Liver (tissue), 3 donors: Measurements from ENCODE around the gene CFAP251.

Experiments used
- EGR1 ChIP-seq, 2 donors: IDR thresholded peaks; 2 replicates each; pipeline ENCODE4 v1.6.1; 2016 to 2018; ENCODE audit warnings: antibody characterized with exemption in 2 of 2, low read depth in 2 of 2
- GABPA ChIP-seq, 2 donors: IDR thresholded peaks in 1 of 2; conservative IDR thresholded peaks in 1 of 2; 2 replicates each; pipeline ENCODE4 v1.6.1; 2016; ENCODE audit warnings: antibody characterized with exemption in 2 of 2, mild to moderate bottlenecking in 1 of 2, moderate library complexity in 1 of 2
- TF ChIP-seq, protein P1 (sequence below): IDR thresholded peaks from 2 replicates; pipeline ENCODE4 v1.6.1; 2016; ENCODE audit warnings: antibody characterized with exemption, mild to moderate bottlenecking
- TF ChIP-seq, protein P2 (sequence below): IDR thresholded peaks from 2 replicates; pipeline ENCODE4 v1.6.1; 2016; ENCODE audit warnings: antibody characterized with exemption
- TF ChIP-seq, protein P3 (sequence below): fragments of 150-350 bp; IDR thresholded peaks from 2 replicates; pipeline ENCODE4 v1.5.1; 2017; ENCODE audit warnings: improper control_type of control experiment, low read depth, low read length; ENCODE audit not compliant: missing input control
- donor health status: healthy.
- donor health status: healthy.

DNA sequence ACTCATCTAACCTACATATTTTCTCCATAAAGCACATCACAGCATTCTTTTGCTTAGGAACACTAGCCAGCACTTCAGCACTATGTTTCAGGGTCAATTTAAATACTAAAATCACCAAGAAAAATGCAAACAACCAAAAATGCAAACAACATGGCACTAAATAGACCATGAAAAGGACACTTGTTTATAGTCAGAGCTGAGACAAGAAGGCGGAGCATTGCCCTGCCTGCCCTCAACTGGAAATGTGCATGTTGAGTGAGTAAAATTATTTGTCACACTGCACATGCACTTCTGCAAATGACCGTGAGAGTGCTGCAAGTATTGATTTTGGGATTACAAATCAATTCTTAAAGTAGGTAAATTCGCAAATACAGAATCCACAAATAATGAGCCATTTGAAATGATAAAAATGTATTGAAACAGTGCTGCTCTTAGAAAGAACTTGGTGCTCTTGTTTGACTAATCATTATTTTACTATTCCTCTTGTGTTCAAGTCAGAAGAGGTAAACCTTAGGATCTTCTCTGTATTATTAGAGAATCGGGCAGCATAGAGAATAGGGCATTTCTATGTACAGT lies 34.8 kb downstream of the CFAP251 start:
- TF ChIP-seq, protein P1, sequence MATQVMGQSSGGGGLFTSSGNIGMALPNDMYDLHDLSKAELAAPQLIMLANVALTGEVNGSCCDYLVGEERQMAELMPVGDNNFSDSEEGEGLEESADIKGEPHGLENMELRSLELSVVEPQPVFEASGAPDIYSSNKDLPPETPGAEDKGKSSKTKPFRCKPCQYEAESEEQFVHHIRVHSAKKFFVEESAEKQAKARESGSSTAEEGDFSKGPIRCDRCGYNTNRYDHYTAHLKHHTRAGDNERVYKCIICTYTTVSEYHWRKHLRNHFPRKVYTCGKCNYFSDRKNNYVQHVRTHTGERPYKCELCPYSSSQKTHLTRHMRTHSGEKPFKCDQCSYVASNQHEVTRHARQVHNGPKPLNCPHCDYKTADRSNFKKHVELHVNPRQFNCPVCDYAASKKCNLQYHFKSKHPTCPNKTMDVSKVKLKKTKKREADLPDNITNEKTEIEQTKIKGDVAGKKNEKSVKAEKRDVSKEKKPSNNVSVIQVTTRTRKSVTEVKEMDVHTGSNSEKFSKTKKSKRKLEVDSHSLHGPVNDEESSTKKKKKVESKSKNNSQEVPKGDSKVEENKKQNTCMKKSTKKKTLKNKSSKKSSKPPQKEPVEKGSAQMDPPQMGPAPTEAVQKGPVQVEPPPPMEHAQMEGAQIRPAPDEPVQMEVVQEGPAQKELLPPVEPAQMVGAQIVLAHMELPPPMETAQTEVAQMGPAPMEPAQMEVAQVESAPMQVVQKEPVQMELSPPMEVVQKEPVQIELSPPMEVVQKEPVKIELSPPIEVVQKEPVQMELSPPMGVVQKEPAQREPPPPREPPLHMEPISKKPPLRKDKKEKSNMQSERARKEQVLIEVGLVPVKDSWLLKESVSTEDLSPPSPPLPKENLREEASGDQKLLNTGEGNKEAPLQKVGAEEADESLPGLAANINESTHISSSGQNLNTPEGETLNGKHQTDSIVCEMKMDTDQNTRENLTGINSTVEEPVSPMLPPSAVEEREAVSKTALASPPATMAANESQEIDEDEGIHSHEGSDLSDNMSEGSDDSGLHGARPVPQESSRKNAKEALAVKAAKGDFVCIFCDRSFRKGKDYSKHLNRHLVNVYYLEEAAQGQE = no peak
- TF ChIP-seq GABPA (IDR thresholded peaks at IDR 0.05 in 1 of 2, conservative IDR thresholded peaks at IDR 0.05 in 1 of 2) (no peak), EGR1 (IDR thresholded peaks at IDR 0.05; ENCODE audit: low read depth in 2 of 2) (no peak)
- TF ChIP-seq, protein P2, sequence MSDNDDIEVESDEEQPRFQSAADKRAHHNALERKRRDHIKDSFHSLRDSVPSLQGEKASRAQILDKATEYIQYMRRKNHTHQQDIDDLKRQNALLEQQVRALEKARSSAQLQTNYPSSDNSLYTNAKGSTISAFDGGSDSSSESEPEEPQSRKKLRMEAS = no peak
- TF ChIP-seq, protein P3, sequence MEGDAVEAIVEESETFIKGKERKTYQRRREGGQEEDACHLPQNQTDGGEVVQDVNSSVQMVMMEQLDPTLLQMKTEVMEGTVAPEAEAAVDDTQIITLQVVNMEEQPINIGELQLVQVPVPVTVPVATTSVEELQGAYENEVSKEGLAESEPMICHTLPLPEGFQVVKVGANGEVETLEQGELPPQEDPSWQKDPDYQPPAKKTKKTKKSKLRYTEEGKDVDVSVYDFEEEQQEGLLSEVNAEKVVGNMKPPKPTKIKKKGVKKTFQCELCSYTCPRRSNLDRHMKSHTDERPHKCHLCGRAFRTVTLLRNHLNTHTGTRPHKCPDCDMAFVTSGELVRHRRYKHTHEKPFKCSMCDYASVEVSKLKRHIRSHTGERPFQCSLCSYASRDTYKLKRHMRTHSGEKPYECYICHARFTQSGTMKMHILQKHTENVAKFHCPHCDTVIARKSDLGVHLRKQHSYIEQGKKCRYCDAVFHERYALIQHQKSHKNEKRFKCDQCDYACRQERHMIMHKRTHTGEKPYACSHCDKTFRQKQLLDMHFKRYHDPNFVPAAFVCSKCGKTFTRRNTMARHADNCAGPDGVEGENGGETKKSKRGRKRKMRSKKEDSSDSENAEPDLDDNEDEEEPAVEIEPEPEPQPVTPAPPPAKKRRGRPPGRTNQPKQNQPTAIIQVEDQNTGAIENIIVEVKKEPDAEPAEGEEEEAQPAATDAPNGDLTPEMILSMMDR = no peak
